Suprapubic skin (tissue), 3 donors: Measurements from ENCODE around the gene TMCO4.

Experiments used
- CTCF ChIP-seq, 2 donors: fragments of 200-600 bp in 1 of 2; fragments of 450-650 bp in 1 of 2; sonication (generic) in 1 of 2; IDR thresholded peaks; one replicate each; pipeline ENCODE4 v1.5.1; 2016 to 2019; ENCODE audit warnings: antibody characterized with exemption in 2 of 2, mild to moderate bottlenecking in 1 of 2, moderate library complexity in 1 of 2
- EP300 ChIP-seq: sonication (generic); formaldehyde crosslinking; IDR thresholded peaks from one replicate; pipeline ENCODE4 v1.6.1; 2017; ENCODE audit warnings: antibody characterized with exemption

GRCh38 chr1:19654886-19655717 lies 144.6 kb downstream of the TMCO4 start:
- no peak for TF ChIP-seq CTCF (IDR thresholded peaks at IDR 0.05)
- TF ChIP-seq EP300: no peak
